A549 (cell line): ENCODE results near the gene QPCT. TPM values are rescaled to one million over a fixed set of nuclear protein-coding genes. Genes with fewer than 3 reads are reported as not detected.
"Not testable (repeated sequence)": the region's sequence is repeated elsewhere in the genome, so short reads cannot be mapped to it uniquely, and the experiment has no call there.

Experiments used
- ATAC-seq, 2 experiments: fragments of 200-7000 bp in 1 of 2; fragments of >200 bp in 1 of 2; cut with Nextera tagmentation in 1 of 2; cut with Tn5 transposase in 1 of 2; 3 replicates each; pipeline versions ENCODE4 v1.8.0 to v1.9.1; 2018 to 2020; ENCODE audit warnings: mild to moderate bottlenecking in 1 of 2, moderate library complexity in 1 of 2
- CTCF ChIA-PET: fragments of 300-600 bp; sonication (Branson Sonifier 250); formaldehyde crosslinking; extraction: SDS; loops from one replicate; lab custom pipeline; 2021; ENCODE audit warnings: antibody characterized with exemption, inconsistent platforms; lab: Yijun Ruan, JAX
- POLR2A ChIA-PET: fragments of 350-600 bp; formaldehyde crosslinking; extraction: SDS; loops from one replicate; lab custom pipeline; 2021; ENCODE audit warnings: antibody characterized with exemption, inconsistent platforms; lab: Yijun Ruan, JAX
- DNase-seq, 2 experiments: peaks; one replicate each; pipeline versions ENCODE4 v3.0.0 to v3.0.0-alpha.2; 2011 to 2016; ENCODE audit warnings: low read depth in 1 of 2, low spot score in 1 of 2
- FAIRE-seq: peaks from 2 replicates; lab custom pipeline; 2011; peaks lifted over from hg19 to GRCh38; lab: Jason Lieb, UNC
- H3K27ac ChIP-seq, 2 experiments: fragments of >200 bp; sonication (Bioruptor Twin); formaldehyde crosslinking; 3 replicates each; pipeline ENCODE4 v1.5.1; 2016 to 2017
- H3K4me1 ChIP-seq: fragments of >200 bp; sonication (Bioruptor Twin); formaldehyde crosslinking; 3 replicates; pipeline ENCODE4 v1.6.1; 2016
- H3K4me2 ChIP-seq: fragments of >200 bp; sonication (Bioruptor Twin); formaldehyde crosslinking; 3 replicates; pipeline ENCODE4 v1.6.1; 2016
- H3K4me3 ChIP-seq: fragments of >200 bp; sonication (Bioruptor Twin); formaldehyde crosslinking; 3 replicates; pipeline ENCODE4 v1.5.1; 2016
- H3K9me3 ChIP-seq: fragments of >200 bp; sonication (Bioruptor Twin); formaldehyde crosslinking; 3 replicates; pipeline ENCODE4 v1.6.1; 2016
- ATOH8 ChIP-seq: fragments of 250-450 bp; sonication (Bioruptor Pico); IDR thresholded peaks from 2 replicates; pipeline ENCODE4 v1.5.0; 2020; ENCODE audit warnings: low read depth, mild to moderate bottlenecking, moderate library complexity
- BCL3 ChIP-seq: fragments of >200 bp; sonication (Bioruptor Twin); formaldehyde crosslinking; IDR thresholded peaks from 3 replicates; pipeline ENCODE4 v1.6.1; 2016
- CBX2 ChIP-seq: fragments of 200-600 bp; sonication (generic); IDR thresholded peaks from 2 replicates; pipeline ENCODE4 v1.6.1; 2016; ENCODE audit warnings: low read depth, mild to moderate bottlenecking, borderline replicate concordance
- CBX8 ChIP-seq: fragments of 200-600 bp; sonication (generic); IDR thresholded peaks from 2 replicates; pipeline ENCODE4 v1.6.1; 2016
- CEBPB ChIP-seq, 2 experiments: fragments of >200 bp in 1 of 2; sonication (Bioruptor Twin) in 1 of 2; formaldehyde crosslinking in 1 of 2; IDR thresholded peaks; 2 replicates each; pipeline ENCODE4 v1.6.1; 2012 to 2016
- CHD2 ChIP-seq: fragments of 150-350 bp; IDR thresholded peaks from 2 replicates; pipeline ENCODE4 v1.6.1; 2014; ENCODE audit warnings: low read length; ENCODE audit not compliant: partially characterized antibody
- CTCF ChIP-seq: fragments of >200 bp; sonication (Bioruptor Twin); formaldehyde crosslinking; IDR thresholded peaks from 3 replicates; pipeline ENCODE4 v1.5.1; 2016
- EHF ChIP-seq: fragments of 250-450 bp; sonication (Bioruptor Pico); IDR thresholded peaks from 2 replicates; pipeline ENCODE4 v1.5.0; 2020; ENCODE audit warnings: mild to moderate bottlenecking
- ELK1 ChIP-seq: fragments of 150-350 bp; IDR thresholded peaks from 2 replicates; pipeline ENCODE4 v1.6.1; 2014; ENCODE audit warnings: low read depth, mild to moderate bottlenecking, low read length
- HDAC2 ChIP-seq: fragments of 200-600 bp; sonication (generic); IDR thresholded peaks from 2 replicates; pipeline ENCODE4 v1.6.1; 2016
- HES2 ChIP-seq: fragments of >200 bp; sonication (Bioruptor Twin); formaldehyde crosslinking; IDR thresholded peaks from 2 replicates; pipeline ENCODE4 v1.6.1; 2016
- HOXA7 ChIP-seq: fragments of 250-450 bp; sonication (Bioruptor Pico); IDR thresholded peaks from 2 replicates; pipeline ENCODE4 v1.5.0; 2020; ENCODE audit warnings: mild to moderate bottlenecking, moderate library complexity
- JUN ChIP-seq, 2 experiments: fragments of >200 bp; sonication (Bioruptor Twin); formaldehyde crosslinking; IDR thresholded peaks; 2 replicates in 1 of 2; 3 replicates in 1 of 2; pipeline ENCODE4 v1.6.1; 2016 to 2017
- MAFK ChIP-seq: fragments of 450-650 bp; IDR thresholded peaks from 2 replicates; pipeline ENCODE4 v1.6.1; 2014; ENCODE audit not compliant: partially characterized antibody
- MAX ChIP-seq: IDR thresholded peaks from 2 replicates; pipeline ENCODE4 v1.6.1; 2012
- NFE2L2 ChIP-seq: fragments of 150-350 bp; conservative IDR thresholded peaks from 2 replicates; pipeline ENCODE4 v1.6.1; 2014; ENCODE audit warnings: low read length
- NR3C1 ChIP-seq: fragments of >200 bp; sonication (Bioruptor Twin); formaldehyde crosslinking; IDR thresholded peaks from 3 replicates; pipeline ENCODE4 v1.6.1; 2017
- RAD21 ChIP-seq, 2 experiments: fragments of >200 bp in 1 of 2; sonication (Bioruptor Twin) in 1 of 2; formaldehyde crosslinking in 1 of 2; IDR thresholded peaks in 1 of 2; conservative IDR thresholded peaks in 1 of 2; 2 replicates in 1 of 2; 3 replicates in 1 of 2; pipeline ENCODE4 v1.6.1; 2012 to 2018; ENCODE audit warnings: inconsistent platforms in 1 of 2
- RARB ChIP-seq: fragments of 250-450 bp; sonication (Bioruptor Pico); IDR thresholded peaks from 2 replicates; pipeline ENCODE4 v1.8.0; 2021; ENCODE audit warnings: mild to moderate bottlenecking, moderate library complexity
- SMC3 ChIP-seq: fragments of >200 bp; sonication (Bioruptor Twin); formaldehyde crosslinking; IDR thresholded peaks from 3 replicates; pipeline ENCODE4 v1.6.1; 2018; ENCODE audit warnings: inconsistent platforms
- TFCP2L1 ChIP-seq: fragments of 250-450 bp; sonication (Bioruptor Pico); IDR thresholded peaks from 2 replicates; pipeline ENCODE4 v1.5.0; 2021; ENCODE audit warnings: mild to moderate bottlenecking
- USF2 ChIP-seq: fragments of 450-650 bp; IDR thresholded peaks from 2 replicates; pipeline ENCODE4 v1.6.1; 2014; ENCODE audit warnings: antibody characterized with exemption
- ZC3H11A ChIP-seq: fragments of 450-650 bp; IDR thresholded peaks from 2 replicates; pipeline ENCODE4 v1.6.1; 2014; ENCODE audit warnings: antibody characterized with exemption, mild to moderate bottlenecking
- ZNF302 ChIP-seq: fragments of 250-450 bp; sonication (Bioruptor Pico); IDR thresholded peaks from 2 replicates; pipeline ENCODE4 v1.9.0; 2021; ENCODE audit warnings: inconsistent platforms, mild to moderate bottlenecking, moderate library complexity
- ZSCAN20 ChIP-seq: fragments of 250-450 bp; sonication (Bioruptor Pico); IDR thresholded peaks from 2 replicates; pipeline ENCODE4 v1.8.0; 2022; ENCODE audit warnings: mild to moderate bottlenecking, moderate library complexity
- WGBS: methylation state at CpG from one replicate; pipeline ENCODE4 v1.1.6; 2017; ENCODE audit errors: missing lambda C conversion rate; 5-methylcytosine and 5-hydroxymethylcytosine counted together
- polyA plus RNA-seq, 4 experiments: library from polyadenylated mRNA; depleted of rRNA in 3 of 4; stranded (reverse); fragments of >200 nt; fragmentation: RNase III in 1 of 4; extraction: RNeasy Plus Mini Kit Qiagen cat#74134 plus additional on column Dnase treatment in 1 of 4; gene quantifications; 2 replicates in 3 of 4; 3 replicates in 1 of 4; pipeline ENCODE4 v1.2.3, GENCODE V29; 2011 to 2017

QPCT gene
- polyA plus RNA-seq, 2 of the 4 experiments (the other 2 are of a cell fraction) = 20.0 to 42.7 TPM

GRCh38 chr2:37412231-37412630, 67.8 kb downstream of the QPCT start:
- CTCF ChIA-PET = interaction anchor here (0.7 to 13.6 kb wide), 8 partner anchors 10 to 479 kb away, joined by 3 to 433 read pairs (median 5); no protein-coding TSS in a partner anchor
- FAIRE-seq (no peak), DNase-seq (no peak), ATAC-seq (no peak)
- H3K27ac ChIP-seq = no peak overlapping the region
- H3K4me1 ChIP-seq = no peaks in the 10 kb centered on the region
- H3K4me3 ChIP-seq = no peak overlapping the region
- TF ChIP-seq USF2 = no peak
- no peak for TF ChIP-seq RARB (CRISPR knock-in tag)
- no peak for TF ChIP-seq MAX
- TF ChIP-seq BCL3 = no peak
- no peak for TF ChIP-seq ZSCAN20 (CRISPR knock-in tag)
- TF ChIP-seq CEBPB (IDR thresholded peaks at IDR 0.05) = no peak
- no peak for TF ChIP-seq ZNF302 (CRISPR knock-in tag)
- TF ChIP-seq TFCP2L1 = no peak
- POLR2A ChIA-PET = no interaction called here
- H3K4me2 ChIP-seq = no peak overlapping the region
- no peaks in the 10 kb centered on the region for H3K9me3 ChIP-seq
- WGBS = 63% methylated on average over 6 of the region's 6 CpGs

- not testable (repeated sequence) for H3K4me3 ChIP-seq, FAIRE-seq, H3K9me3 ChIP-seq, H3K4me1 ChIP-seq, DNase-seq
- CTCF ChIA-PET = interaction anchor here (0.6 to 13.6 kb wide), 77 partner anchors 9 to 832 kb away, joined by 3 to 433 read pairs (median 6); partner anchors contain the start of gene CDC42EP3
- peak in 1 of 2 experiments; percentile 65; a peak in 3 of 6 replicates for ATAC-seq
- POLR2A ChIA-PET = interaction anchor here (0.7 to 1.9 kb wide), 5 partner anchors 13 to 464 kb away, joined by 3 to 7 read pairs (median 4); no protein-coding TSS in a partner anchor
- 50% methylated on average over 4 of the region's 4 CpGs for WGBS
- Histone ChIP-seq H3K4me2 (peak overlapping the region; percentile 21; the same call in 1 of the 3 replicates), H3K27ac (peak overlapping the region in 1 of 2 experiments; percentile 3; a peak in 1 of 6 replicates)
Measured at GRCh38 chr2:37413911-37414469, 69.6 kb downstream of the QPCT start.

- Histone ChIP-seq H3K27ac (peak overlapping the region; percentile 8 to 15; a peak in 2 of 6 replicates), H3K4me2 (peak overlapping the region; percentile 21; the same call in 1 of the 3 replicates), H3K4me3 (no peak overlapping the region), H3K9me3 (no peaks in the 10 kb centered on the region), H3K4me1 (peaks cover 6% of the 10 kb centered on the region; the same call in 2 of the 3 replicates)
- CTCF ChIA-PET = interaction anchor here (0.6 to 13.6 kb wide), 99 partner anchors 8 to 861 kb away, joined by 3 to 433 read pairs (median 5); partner anchors contain the start of gene CDC42EP3
- POLR2A ChIA-PET = interaction anchor here (0.7 to 1.9 kb wide), 6 partner anchors 14 to 463 kb away, joined by 3 to 7 read pairs (median 4); partner anchors contain the start of gene CDC42EP3
- peak; percentile 90 to 93 for ATAC-seq
- WGBS = 29% methylated on average over 8 of the region's 8 CpGs
- DNase-seq = peak; percentile 68 to 69
- peak; percentile 32 for FAIRE-seq
- no peak for TF ChIP-seq EHF (CRISPR knock-in tag)
- no peak for TF ChIP-seq ZSCAN20 (CRISPR knock-in tag)
- no peak for TF ChIP-seq HDAC2
- TF ChIP-seq RAD21 (conservative IDR thresholded peaks at IDR 0.05 in 1 of 2, IDR thresholded peaks at IDR 0.05 in 1 of 2) = peak; percentile 99
- TF ChIP-seq ATOH8 (CRISPR knock-in tag) = no peak
- TF ChIP-seq HOXA7 (CRISPR knock-in tag) = no peak
- no peak for TF ChIP-seq RARB (CRISPR knock-in tag)
- no peak for TF ChIP-seq MAFK
- no peak for TF ChIP-seq CBX2
- TF ChIP-seq ZC3H11A = no peak
- peak; percentile 99 for TF ChIP-seq SMC3
- TF ChIP-seq JUN (IDR thresholded peaks at IDR 0.05) = no peak
- no peak for TF ChIP-seq CHD2
- no peak for TF ChIP-seq ELK1
- no peak for TF ChIP-seq NFE2L2
- peak; percentile 99 for TF ChIP-seq CTCF
- TF ChIP-seq CEBPB (IDR thresholded peaks at IDR 0.05) = no peak
- no peak for TF ChIP-seq CBX8
- TF ChIP-seq HES2 = no peak
- TF ChIP-seq MAX = no peak
- TF ChIP-seq NR3C1 = no peak
Measured at GRCh38 chr2:37414470-37414949, 70.1 kb downstream of the QPCT start.
